CD4-positive, alpha-beta T cell treated with Interleukin-6 at 100 ng/mL for 8 hours (primary cell): ENCODE data around the gene PPIAL4G.
"Not testable (repeated sequence)": the region's sequence is repeated elsewhere in the genome, so short reads cannot be mapped to it uniquely, and the experiment has no call there.

ENCODE experiments used
- DNase-seq: peaks from one replicate; pipeline ENCODE4 v3.0.0-alpha.2; 2020; ENCODE audit warnings: mixed read lengths, low spot score

The PPIAL4G gene

GRCh38 chr1:148483029-148483428, at the start of gene PPIAL4G:
TSS of gene PPIAL4G (minus strand) at chr1:148483302. CDS start at chr1:148483252, 50 bp downstream.
- not testable (repeated sequence) for DNase-seq

GRCh38 chr1:148532158-148532557, 49.1 kb upstream of the PPIAL4G start:
- DNase-seq = not testable (repeated sequence)

- DNase-seq = peak; percentile 16
These were observed 46.0 kb upstream of the PPIAL4G start for GRCh38 chr1:148529101-148529567.

- not testable (repeated sequence) for DNase-seq
These were observed 45.5 kb upstream of the PPIAL4G start for GRCh38 chr1:148528591-148528990.

GRCh38 chr1:148526587-148526986, 43.5 kb upstream of the PPIAL4G start:
- DNase-seq = peak; percentile 11

GRCh38 chr1:148523205-148524144, 40.4 kb upstream of the PPIAL4G start:
- DNase-seq = not testable (repeated sequence)

GRCh38 chr1:148522561-148523204, 39.6 kb upstream of the PPIAL4G start:
- DNase-seq = peak; percentile 90

- DNase-seq = peak; percentile 86
These were observed 39.0 kb upstream of the PPIAL4G start for GRCh38 chr1:148522072-148522471.

GRCh38 chr1:148514310-148514709, 31.2 kb upstream of the PPIAL4G start:
- DNase-seq = not testable (repeated sequence)

GRCh38 chr1:148512571-148513184, 29.6 kb upstream of the PPIAL4G start:
- peak; percentile 1 for DNase-seq

GRCh38 chr1:148493933-148494332, 10.8 kb upstream of the PPIAL4G start:
- DNase-seq = not testable (repeated sequence)

- DNase-seq = not testable (repeated sequence)
These were observed 2.0 kb downstream of the PPIAL4G start for GRCh38 chr1:148481134-148481533.

- DNase-seq = not testable (repeated sequence)
These were observed 23.4 kb downstream of the PPIAL4G start for GRCh38 chr1:148459694-148460093.

GRCh38 chr1:148458901-148459581, 24.1 kb downstream of the PPIAL4G start:
- peak; percentile 22 for DNase-seq

GRCh38 chr1:148458398-148458797, 24.7 kb downstream of the PPIAL4G start:
- not testable (repeated sequence) for DNase-seq

GRCh38 chr1:148452845-148453244, 30.3 kb downstream of the PPIAL4G start:
- DNase-seq = not testable (repeated sequence)

GRCh38 chr1:148439654-148440325, 43.3 kb downstream of the PPIAL4G start:
- not testable (repeated sequence) for DNase-seq

GRCh38 chr1:148435406-148435805, 47.7 kb downstream of the PPIAL4G start:
- no peak for DNase-seq

GRCh38 chr1:148434832-148435231, 48.3 kb downstream of the PPIAL4G start:
- DNase-seq = no peak

- not testable (repeated sequence) for DNase-seq
These were observed 50.2 kb downstream of the PPIAL4G start for GRCh38 chr1:148432916-148433317.
